Fibroblast of peridontal ligament (primary cell): ENCODE data around the gene MRPS31.
"Not testable (repeated sequence)": the region's sequence is repeated elsewhere in the genome, so short reads cannot be mapped to it uniquely, and the experiment has no call there.

Experiments used
- DNase-seq: peaks from one replicate; pipeline ENCODE4 v3.0.0-alpha.2; 2010; ENCODE audit errors: extremely low read depth

Gene MRPS31

DNA sequence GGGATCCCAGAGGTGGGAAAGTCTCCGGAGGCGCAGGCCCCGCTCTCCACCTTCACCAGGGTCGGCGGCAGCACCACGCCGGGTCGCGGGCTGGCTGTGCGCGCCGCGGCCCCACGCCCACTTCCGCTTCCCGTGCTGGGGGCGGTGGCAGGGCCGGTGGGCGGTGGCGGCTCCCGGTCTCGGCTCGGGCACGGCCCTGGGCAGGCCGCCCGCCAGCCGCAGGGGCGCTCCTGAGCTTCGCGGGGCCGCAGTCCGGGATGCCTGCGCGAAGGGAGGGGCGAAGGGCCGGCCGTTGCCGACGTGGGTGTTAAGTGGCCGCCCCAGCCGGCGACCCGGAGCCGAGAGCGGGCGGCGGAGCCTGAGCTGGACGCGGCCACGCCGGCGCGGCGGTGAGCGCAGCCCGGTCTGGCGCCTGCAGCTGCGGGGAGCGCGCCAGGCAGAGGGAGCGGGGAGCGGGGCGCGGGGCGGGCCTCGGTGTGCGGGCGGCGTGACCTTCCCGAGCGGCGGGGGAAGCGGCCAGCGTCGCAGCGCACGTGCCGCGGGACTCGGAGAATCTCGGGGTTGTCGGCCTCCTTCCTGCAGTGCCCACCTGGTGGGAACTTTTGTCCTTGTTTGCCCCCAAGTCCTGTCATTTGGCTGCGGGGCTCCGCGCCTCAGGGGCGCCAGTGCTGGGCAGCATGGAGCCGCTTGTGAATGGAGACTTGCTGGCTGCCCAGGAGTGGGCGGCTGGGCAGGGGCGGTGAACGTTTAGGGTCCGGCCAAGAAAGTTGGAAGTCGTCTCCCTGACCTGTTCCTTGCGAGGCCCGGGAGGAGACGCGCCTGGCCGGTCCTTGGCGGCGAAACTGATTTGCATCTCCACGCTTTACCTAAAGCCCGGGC, 18.5 kb upstream of the MRPS31 start, which contains the start of gene SLC25A15:
Gene SLC25A15 (plus strand): TSS at position 337 of the 879 bp plus-strand sequence. CDS start 3,616 bp downstream, outside the sequence.
- peak; percentile 52 for DNase-seq

DNA sequence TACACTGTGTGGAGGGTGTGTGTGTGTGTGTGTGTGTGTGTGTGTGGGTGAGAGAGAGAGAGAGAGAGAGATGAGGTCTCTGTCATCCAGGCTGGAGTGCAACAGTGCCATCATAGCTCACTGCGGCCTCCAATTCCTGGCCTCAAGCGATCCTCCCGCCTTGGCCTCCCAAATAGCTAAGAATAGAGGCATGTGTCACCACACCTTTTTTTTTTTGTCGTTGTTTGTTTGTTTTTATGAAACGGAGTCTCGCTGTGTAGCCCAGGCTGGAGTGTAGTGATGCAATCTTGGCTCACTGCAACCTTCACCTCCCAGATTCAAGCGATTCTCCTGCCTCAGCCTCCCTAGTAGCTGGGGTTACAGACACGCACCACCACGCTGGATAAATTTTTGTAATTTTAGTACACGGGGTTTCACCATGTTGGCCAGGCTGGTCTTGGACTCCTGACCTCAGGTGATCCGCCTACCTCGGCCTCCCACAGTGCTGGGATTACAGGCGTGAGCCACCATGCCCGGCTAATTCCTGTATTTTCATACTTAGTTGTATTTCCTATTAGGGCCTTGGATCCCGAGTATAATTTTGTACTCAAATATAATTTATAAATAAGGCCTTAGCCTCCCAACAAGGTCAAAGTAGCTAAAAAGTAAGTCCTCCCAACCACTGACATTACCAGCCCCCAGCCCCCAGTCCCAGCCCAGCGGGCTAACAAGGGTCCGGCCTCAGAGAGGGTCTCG, 17.7 kb upstream of the MRPS31 start:
- DNase-seq = not testable (repeated sequence)

DNA sequence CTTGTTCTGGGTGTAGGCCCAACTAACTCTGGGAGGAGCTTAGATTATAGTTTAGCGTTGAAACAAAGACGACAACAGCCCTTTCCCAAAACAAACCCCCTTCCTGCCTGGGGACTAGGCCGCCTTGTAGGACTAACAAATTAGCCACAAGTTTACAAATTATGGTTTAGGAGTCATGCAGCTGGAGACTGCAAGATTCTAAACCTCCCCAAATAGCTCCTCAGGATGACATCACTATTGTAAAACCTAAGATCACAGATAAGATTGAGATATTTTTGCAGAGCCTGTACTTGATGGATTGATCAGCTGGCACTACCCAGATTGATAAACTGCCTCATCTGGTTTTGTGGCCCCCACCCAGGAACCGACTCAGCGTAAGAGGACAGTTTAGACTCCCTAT, 16.1 kb upstream of the MRPS31 start:
- peak; percentile 88 for DNase-seq

- DNase-seq = no peak
These were observed 15.6 kb upstream of the MRPS31 start for GRCh38 chr13:40786568-40786996.

GRCh38 chr13:40784540-40784939, 13.6 kb upstream of the MRPS31 start:
- DNase-seq = no peak

DNA sequence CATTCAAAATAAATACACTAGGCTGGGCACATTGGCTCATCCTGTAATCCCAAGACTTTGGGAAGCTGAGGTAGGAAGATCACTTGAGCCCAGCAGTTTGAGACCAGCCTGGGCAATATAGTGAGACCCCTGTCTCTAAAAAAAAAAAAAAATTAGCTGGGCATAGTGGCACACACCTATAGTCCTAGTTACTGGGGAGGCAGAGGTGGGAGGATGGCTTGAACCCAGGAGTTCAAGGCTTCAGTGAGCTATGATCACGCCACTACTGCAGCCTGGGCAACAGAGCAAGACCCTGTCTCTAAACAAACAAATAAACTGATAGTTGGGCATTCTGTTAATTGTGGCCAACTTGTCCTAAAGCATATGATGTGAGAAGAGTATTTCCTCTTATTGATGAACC, 12.0 kb upstream of the MRPS31 start:
- DNase-seq = not testable (repeated sequence)

DNA sequence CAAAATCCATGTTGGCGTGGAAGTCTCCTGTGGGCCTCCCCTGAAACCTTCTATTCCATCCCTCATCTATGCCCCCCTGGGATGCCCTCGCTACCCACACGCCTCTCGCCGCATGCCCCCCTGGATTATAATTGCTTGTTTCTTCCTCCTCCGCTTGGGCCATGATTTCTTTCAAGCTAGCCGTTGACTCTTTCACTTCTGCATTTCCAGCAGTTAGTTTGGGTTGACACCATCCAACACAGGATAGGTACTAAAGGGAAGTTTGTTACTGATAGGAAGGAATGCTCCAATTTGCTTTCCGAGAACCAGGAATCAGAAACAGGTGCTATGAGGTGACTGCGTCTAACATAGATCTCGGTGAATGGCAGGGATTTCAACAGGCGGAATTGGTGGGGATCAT, 10.7 kb upstream of the MRPS31 start:
- DNase-seq = no peak

GRCh38 chr13:40780822-40781401, 9.9 kb upstream of the MRPS31 start:
- no peak for DNase-seq

DNA sequence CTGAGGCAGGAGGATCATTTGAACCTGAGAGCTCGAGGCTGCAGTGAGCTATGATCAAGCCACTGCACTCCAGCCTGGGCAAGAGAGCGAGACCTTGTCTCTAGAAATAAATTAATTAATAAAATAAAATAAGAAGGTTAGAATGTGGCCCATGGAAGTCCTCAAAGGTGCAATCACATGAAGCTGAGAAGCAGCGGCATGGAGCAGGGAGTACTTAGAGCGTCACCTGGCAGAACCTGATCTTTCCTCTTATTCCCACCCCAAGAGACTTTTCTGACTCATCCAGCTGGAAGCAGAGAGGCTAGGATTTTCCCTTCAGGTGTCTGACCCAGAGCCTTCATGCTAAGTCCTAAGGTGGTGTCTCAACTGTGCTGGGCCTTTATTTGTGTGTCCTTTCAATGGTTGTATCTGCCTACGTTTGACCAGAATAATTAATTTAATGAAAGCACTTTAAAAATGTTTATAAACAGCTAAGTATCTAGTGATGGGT, 8.9 kb upstream of the MRPS31 start:
- no peak for DNase-seq

- DNase-seq = no peak
These were observed 8.1 kb upstream of the MRPS31 start for GRCh38 chr13:40779049-40779448.

- no peak for DNase-seq
These were observed 6.8 kb upstream of the MRPS31 start for GRCh38 chr13:40777809-40778175.

GRCh38 chr13:40777166-40777808, 6.3 kb upstream of the MRPS31 start:
- peak; percentile 61 for DNase-seq

GRCh38 chr13:40776681-40777165, 5.7 kb upstream of the MRPS31 start:
- DNase-seq = no peak

- no peak for DNase-seq
These were observed 5.2 kb upstream of the MRPS31 start for GRCh38 chr13:40776232-40776631.

GRCh38 chr13:40774672-40775071, 3.7 kb upstream of the MRPS31 start:
- no peak for DNase-seq

DNA sequence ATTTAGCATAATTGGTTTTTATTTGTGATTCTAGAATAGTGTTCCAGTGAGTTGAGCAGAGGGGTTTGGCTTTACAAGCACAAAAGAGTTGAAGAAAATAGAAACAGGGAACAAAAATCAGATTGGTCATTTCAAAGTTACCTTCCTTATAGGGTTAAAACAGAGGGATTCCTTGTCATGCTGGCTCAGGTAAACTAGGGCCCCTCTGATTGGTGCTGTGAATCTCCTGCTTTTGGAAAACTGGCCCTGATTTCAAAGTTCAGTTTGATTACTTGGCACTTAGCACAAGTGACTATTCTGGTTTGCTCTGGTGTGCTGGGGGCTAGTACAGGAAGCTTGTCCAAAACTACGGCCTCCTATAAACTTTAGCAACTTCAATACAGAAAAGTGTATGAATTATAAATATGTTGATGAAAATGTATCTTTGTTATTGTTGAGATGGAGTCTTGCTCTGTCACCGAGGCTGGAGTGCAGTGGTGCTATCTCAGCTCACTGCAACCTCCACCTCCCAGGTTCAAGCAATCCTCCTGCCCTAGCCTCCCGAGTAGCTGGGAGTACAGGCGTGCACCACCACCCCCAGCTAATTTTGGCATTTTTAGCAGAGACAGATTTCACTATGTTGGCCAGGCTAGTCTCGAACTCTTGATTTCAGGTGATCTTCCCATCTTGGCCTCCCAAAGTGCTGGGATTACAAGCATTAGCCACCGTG, 1.9 kb upstream of the MRPS31 start:
- no peak for DNase-seq

DNA sequence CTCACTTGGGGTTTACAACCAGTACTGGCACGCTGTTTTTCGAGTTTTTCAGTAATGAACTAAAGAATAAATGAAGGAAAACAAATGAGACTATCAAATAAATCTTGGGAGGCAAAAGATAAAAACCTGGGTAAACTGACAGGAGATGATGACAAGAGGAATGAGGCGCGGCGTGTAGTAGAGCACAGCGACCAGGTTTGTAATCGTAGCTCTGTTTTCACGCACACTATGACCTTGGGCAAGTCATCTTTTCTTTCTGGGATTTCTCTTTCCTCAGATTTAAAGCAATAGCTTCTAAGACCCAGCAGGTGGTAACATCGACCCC, 419 bp downstream of the MRPS31 start:
- no peak for DNase-seq

- no peak for DNase-seq
These were observed 1.0 kb downstream of the MRPS31 start for GRCh38 chr13:40769970-40770369.

DNA sequence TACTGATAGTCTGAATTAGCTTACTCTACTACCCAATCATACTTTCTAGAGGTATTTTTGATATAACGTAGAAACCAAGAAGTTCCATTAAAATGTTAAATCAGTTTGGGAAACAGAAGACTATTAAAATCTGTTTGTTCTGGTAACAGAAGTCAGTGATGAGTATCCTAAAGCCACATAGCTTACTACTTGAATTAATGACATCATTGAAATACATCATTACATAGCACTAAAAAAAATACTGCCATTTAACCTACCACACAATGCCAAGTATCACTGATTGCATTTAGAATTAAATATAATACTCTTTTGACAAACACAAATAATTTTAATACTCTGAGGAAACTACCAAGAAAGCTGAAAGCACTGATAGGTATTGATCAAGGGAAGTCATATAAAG, 5.4 kb downstream of the MRPS31 start:
- DNase-seq = no peak

DNA sequence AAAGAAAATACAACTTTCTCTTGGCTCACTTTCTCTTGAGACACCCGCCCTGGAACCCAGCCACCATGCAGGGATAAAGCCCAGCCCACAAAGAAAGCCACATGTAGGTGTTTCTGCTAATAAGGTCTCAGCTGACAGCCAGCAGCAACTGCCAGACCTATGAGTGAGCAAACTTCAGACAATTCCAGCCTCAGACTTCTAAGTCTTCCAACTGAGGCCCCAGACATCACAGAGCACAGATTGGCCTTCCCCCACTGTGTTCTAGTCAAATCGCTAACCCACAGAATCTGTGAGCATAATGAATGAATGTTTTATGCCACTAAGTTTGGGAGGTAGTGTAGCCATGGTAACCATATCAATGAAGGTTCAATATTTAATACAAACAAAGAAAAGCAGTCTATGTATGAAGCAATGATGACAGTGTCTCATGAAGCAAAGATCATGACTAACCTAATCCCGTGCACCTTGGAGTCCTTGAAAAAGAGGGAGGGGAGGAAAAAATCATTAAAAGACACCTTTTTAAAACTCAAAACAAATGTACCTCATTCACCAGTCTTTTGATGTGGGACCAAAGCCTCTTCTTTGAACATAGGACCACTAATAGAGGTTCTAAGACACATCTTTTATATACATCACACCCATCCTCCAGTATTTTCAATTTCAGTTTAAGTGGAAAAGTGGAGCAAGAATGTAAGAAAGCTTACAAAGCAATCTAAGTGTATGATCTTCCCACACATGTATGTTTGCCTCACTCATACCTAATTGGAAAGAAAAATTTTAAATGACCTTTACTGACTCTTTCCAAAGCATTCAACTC, 6.2 kb downstream of the MRPS31 start:
- no peak for DNase-seq
